OCI-LY3 (cell line): ENCODE measurements around the gene KLF7.

ENCODE experiments used
- EZH2phosphoT487 ChIP-seq: fragments of 200-600 bp; shearing (Covaris generic); IDR thresholded peaks from 2 replicates; pipeline ENCODE4 v1.6.1; 2018; ENCODE audit warnings: antibody characterized with exemption, mixed run types, low read depth
- TF ChIP-seq, protein P1 (sequence below): fragments of 200-600, 300-600 bp; sonication (generic); IDR thresholded peaks from 2 replicates; pipeline ENCODE4 v1.5.1; 2014; ENCODE audit warnings: antibody characterized with exemption, low read length, low read depth

DNA sequence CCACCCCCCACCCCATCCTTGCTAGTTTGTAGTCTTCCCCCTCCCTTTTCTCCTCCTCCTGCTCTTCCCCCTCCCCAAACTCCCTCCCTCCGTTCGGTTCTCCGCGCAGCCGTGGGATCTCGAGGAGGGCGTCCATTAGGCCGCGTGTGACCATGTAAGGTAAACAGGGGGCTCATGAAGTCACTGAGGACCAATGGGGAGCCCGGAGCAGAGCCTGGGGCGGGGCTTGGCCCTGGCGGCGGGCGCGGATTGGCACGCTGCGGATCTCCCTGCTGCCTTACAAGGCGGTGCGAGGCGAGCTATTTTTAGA is 246 bp upstream of the KLF7 start:
- TF ChIP-seq, protein P1, sequence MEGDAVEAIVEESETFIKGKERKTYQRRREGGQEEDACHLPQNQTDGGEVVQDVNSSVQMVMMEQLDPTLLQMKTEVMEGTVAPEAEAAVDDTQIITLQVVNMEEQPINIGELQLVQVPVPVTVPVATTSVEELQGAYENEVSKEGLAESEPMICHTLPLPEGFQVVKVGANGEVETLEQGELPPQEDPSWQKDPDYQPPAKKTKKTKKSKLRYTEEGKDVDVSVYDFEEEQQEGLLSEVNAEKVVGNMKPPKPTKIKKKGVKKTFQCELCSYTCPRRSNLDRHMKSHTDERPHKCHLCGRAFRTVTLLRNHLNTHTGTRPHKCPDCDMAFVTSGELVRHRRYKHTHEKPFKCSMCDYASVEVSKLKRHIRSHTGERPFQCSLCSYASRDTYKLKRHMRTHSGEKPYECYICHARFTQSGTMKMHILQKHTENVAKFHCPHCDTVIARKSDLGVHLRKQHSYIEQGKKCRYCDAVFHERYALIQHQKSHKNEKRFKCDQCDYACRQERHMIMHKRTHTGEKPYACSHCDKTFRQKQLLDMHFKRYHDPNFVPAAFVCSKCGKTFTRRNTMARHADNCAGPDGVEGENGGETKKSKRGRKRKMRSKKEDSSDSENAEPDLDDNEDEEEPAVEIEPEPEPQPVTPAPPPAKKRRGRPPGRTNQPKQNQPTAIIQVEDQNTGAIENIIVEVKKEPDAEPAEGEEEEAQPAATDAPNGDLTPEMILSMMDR = no peak
- no peak for TF ChIP-seq EZH2phosphoT487
